Measurements from ENCODE around the gene KREMEN2.
"Not testable (repeated sequence)": the region's sequence is repeated elsewhere in the genome, so short reads cannot be mapped to it uniquely, and the experiment has no call there.

Gene KREMEN2

GRCh38 chr16:2963723-2964474, at the start of gene KREMEN2:
Gene KREMEN2, plus strand, starts transcription at chr16:2964275. Its CDS starts 246 bp downstream, at chr16:2964521.
- no peak for DNase-seq (ENCODE audit: low read depth)

GRCh38 chr16:2915196-2915929, 48.7 kb upstream of the KREMEN2 start:
- DNase-seq (ENCODE audit: low read depth), result no peak

- DNase-seq (ENCODE audit: low read depth), result no peak
Observed at GRCh38 chr16:2919511-2920255, 44.4 kb upstream of the KREMEN2 start.

GRCh38 chr16:2923481-2923880, 40.6 kb upstream of the KREMEN2 start:
- no peak for DNase-seq (ENCODE audit: low read depth)

GRCh38 chr16:2924901-2925755, 38.9 kb upstream of the KREMEN2 start:
- no peak for DNase-seq (ENCODE audit: low read depth)

GRCh38 chr16:2925951-2926649, 38.0 kb upstream of the KREMEN2 start:
- DNase-seq (ENCODE audit: low read depth), result no peak

GRCh38 chr16:2926650-2926999, 37.5 kb upstream of the KREMEN2 start:
- no peak for DNase-seq (ENCODE audit: low read depth)

GRCh38 chr16:2927010-2927646, 36.9 kb upstream of the KREMEN2 start:
- peak; percentile 74 for DNase-seq (ENCODE audit: low read depth)

- not testable (repeated sequence) for DNase-seq (ENCODE audit: low read depth)
Observed at GRCh38 chr16:2928151-2928550, 35.9 kb upstream of the KREMEN2 start.

- DNase-seq (ENCODE audit: low read depth), result no peak
Observed at GRCh38 chr16:2928796-2929195, 35.3 kb upstream of the KREMEN2 start.

GRCh38 chr16:2929693-2930092, 34.4 kb upstream of the KREMEN2 start:
- no peak for DNase-seq (ENCODE audit: low read depth)

- DNase-seq (ENCODE audit: low read depth), result no peak
Observed at GRCh38 chr16:2930236-2930635, 33.8 kb upstream of the KREMEN2 start.

GRCh38 chr16:2931231-2931914, 32.7 kb upstream of the KREMEN2 start:
- not testable (repeated sequence) for DNase-seq (ENCODE audit: low read depth)

- no peak for DNase-seq (ENCODE audit: low read depth)
Observed at GRCh38 chr16:2933136-2933535, 30.9 kb upstream of the KREMEN2 start.

GRCh38 chr16:2933701-2934100, 30.4 kb upstream of the KREMEN2 start:
- no peak for DNase-seq (ENCODE audit: low read depth)

GRCh38 chr16:2934450-2934849, 29.6 kb upstream of the KREMEN2 start:
- DNase-seq (ENCODE audit: low read depth), result no peak

GRCh38 chr16:2936436-2937011, 27.6 kb upstream of the KREMEN2 start:
- DNase-seq (ENCODE audit: low read depth), result no peak

GRCh38 chr16:2937170-2937569, 26.9 kb upstream of the KREMEN2 start:
- no peak for DNase-seq (ENCODE audit: low read depth)

GRCh38 chr16:2938206-2938605, 25.9 kb upstream of the KREMEN2 start:
- no peak for DNase-seq (ENCODE audit: low read depth)

GRCh38 chr16:2939968-2940367, 24.1 kb upstream of the KREMEN2 start:
- DNase-seq (ENCODE audit: low read depth), result no peak
